Measurements from ENCODE around the gene TM9SF2.

- TF ChIP-seq POLR2A (IDR thresholded peaks at IDR 0.05) (no peak), EP300 (IDR thresholded peaks at IDR 0.05; ENCODE audit: low read depth) (no peak), POLR2AphosphoS5 (IDR thresholded peaks at IDR 0.05) (no peak)
Observed at GRCh38 chr13:99500839-99501183, 461 bp upstream of the TM9SF2 start.

All from transverse colon (tissue), 3 donors.